NCI-H2107 (cell line): ENCODE results near the gene MFRP.

ENCODE experiments used
- DNase-seq: peaks from one replicate; lab custom pipeline; 2025; lab: John Stamatoyannopoulos, UW

The MFRP gene

DNA sequence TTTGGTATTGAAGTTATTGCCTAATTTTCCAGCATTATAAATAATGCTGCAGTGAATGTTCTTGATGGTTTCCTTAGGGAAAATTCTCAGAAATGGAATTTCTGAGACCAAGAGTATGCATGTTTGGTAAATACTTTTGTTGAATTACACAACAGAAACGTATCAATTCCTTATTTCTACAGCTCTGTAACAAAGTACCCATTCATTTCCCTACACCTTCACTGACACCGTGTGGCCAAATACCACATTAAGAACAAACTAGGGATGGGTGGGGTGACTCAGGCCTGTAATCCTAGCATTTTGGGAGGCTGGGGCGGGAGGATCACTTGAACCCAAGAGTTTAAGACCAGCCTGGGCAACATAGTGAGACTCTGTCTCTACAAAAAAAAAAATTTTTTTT is 51.3 kb downstream of the MFRP start:
- DNase-seq, result no peak

DNA sequence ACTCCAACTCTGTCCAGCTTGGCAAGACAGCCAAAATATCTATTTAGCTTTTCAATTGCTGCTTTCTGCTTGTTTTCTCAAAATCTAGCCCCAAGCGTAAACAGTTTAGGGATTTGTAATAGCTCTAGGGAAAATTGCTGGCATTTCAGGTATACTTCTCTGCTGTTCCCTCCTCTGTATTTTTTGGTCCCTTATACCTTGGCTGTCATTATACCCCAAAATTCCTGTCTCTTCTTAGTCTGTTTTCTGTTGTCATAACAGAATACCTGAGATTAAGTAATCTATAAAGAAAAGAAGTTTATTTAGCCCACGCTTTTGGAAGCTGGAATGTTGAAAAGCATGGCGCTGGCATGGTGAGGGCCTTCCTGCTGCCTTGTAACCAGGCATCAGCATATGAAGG is 53.0 kb downstream of the MFRP start:
- DNase-seq, result no peak

DNA sequence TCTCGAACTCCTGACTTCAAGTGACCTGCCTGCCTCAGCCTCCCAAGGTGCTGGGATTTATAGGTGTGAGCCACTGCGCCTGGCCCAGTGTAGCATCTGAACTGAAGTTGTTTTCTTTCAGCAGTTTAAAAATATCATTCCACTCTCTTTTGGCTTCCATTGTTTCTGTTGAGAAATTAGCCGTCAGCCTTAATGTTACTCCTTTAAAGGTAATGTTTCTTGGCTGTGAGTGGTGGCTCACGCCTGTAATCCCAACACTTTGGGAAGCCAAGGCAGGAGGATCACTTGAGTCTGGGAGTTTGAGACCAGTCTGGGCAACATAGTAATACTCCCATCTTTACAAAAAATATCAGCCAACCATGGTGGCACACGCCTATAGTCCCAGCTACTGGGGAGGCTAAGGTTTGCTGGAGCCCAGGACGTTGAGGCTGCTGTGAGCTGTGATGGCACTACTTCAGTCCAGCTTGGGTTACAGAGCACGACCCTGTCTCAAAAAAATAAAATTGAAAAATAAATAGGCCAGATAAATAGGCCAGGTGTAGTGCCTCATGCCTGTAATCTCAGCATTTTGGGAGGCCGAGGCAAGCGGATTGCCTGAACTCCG is 55.5 kb downstream of the MFRP start:
- no peak for DNase-seq
